IPS-15b (cell line): ENCODE measurements around the gene ZNF547.
A peak's percentile ranks its signal among the peaks of the same experiment; 100 is the strongest.

Experiments used
- H3K27me3 ChIP-seq: one replicate; pipeline ENCODE4 v1.6.1; 2013; ENCODE audit warnings: low read length; ENCODE audit not compliant: control insufficient read depth, insufficient read depth
- H3K36me3 ChIP-seq: one replicate; pipeline ENCODE4 v1.6.1; 2013; ENCODE audit warnings: low read length; ENCODE audit not compliant: control insufficient read depth, insufficient read depth
- H3K4me1 ChIP-seq: one replicate; pipeline ENCODE4 v1.6.1; 2013; ENCODE audit warnings: mild to moderate bottlenecking, low read length; ENCODE audit not compliant: control insufficient read depth, insufficient read depth
- H3K4me3 ChIP-seq: one replicate; pipeline ENCODE4 v1.5.1; 2013; ENCODE audit warnings: low read depth, low read length
- H3K9ac ChIP-seq: one replicate; pipeline ENCODE4 v1.6.1; 2013; ENCODE audit warnings: low read depth, mild to moderate bottlenecking, low read length
- H3K9me3 ChIP-seq: one replicate; pipeline ENCODE4 v1.6.1; 2013; ENCODE audit warnings: mild to moderate bottlenecking, low read length; ENCODE audit not compliant: control insufficient read depth, insufficient read depth

The ZNF547 gene

DNA sequence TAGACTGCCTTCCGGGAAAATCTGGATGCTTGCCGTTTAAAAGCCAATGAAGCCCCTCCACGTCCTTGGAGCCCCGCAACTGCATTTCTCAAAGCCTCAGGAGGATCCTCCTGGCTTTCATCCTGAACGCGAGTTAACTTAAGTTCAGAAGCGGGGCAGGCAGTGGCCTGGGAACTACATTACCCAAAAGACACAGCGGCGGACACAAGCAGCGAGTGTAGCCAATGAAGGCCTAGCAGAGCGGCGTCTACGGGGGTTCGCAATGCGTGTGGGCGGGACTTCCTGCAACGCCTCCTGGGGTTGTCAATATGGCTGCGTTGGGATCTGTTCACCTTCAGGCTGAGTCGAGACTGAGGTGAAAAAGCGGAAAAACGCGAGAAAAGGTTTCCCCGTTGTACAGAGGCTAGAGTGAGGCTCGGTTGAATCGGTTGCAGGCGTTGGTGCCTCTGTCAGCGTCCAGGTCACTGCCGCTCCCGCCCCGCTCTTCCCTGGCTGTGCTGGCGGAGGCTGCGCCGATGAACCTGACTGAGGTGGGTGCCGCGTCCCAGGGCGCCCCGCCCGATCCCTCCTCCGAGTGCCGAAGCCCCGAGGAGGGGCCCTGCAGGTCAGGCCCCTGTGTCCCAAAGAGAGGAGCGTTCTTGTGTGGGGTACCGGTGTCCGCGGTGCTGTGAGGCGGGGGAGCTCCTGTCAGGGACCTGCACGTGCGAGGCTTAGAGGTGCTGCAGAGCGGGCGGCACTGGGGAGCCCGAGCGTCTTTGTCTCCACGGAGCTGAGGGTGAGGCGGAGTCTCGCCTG lies 47.7 kb downstream of the ZNF547 start, which contains the start of gene ZNF17:
ZNF17 (plus strand) TSS at position 285 of the 795 bp plus-strand sequence. CDS start 2,455 bp downstream, outside the sequence.
- peak within 1 kb of the TSS; percentile 19 for H3K9ac ChIP-seq
- no peaks in the 10 kb centered on the region for H3K27me3 ChIP-seq
- no peaks in the 10 kb centered on the region for H3K9me3 ChIP-seq
- H3K36me3 ChIP-seq, result no peaks in the 10 kb centered on the region
- no peaks in the 10 kb centered on the region for H3K4me1 ChIP-seq
- peak within 1 kb of the TSS; percentile 83 for H3K4me3 ChIP-seq

DNA sequence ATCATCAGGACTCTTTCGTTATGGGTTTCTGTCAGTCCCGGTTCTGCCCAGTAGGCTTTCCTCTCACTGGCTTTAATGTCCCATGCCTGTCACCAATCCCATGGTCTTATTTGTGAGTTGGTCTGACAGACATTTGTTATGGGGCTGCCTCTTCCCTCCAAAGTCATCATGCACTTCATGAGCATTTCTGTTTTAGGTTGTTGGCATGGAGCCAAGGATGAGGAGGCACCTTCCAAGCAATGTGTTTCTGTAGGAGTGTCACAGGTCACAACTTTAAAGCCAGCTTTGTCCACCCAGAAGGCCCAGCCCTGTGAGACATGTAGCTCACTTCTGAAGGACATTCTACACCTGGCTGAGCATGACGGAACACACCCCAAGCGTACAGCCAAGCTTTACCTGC lies 56.1 kb downstream of the ZNF547 start:
- no peaks in the 10 kb centered on the region for H3K4me1 ChIP-seq
- no peaks in the 10 kb centered on the region for H3K27me3 ChIP-seq
- no peaks in the 10 kb centered on the region for H3K9me3 ChIP-seq
- H3K36me3 ChIP-seq, result no peaks in the 10 kb centered on the region
- H3K9ac ChIP-seq, result no peak overlapping the region
- H3K4me3 ChIP-seq, result no peak overlapping the region

- no peaks in the 10 kb centered on the region for H3K9me3 ChIP-seq
- no peaks in the 10 kb centered on the region for H3K4me1 ChIP-seq
- no peak overlapping the region for H3K9ac ChIP-seq
- H3K4me3 ChIP-seq, result no peak overlapping the region
- H3K36me3 ChIP-seq, result no peaks in the 10 kb centered on the region
- H3K27me3 ChIP-seq, result no peaks in the 10 kb centered on the region
Observed at GRCh38 chr19:57421037-57421436, 57.7 kb downstream of the ZNF547 start.
